ENCODE results near the gene HIGD2A. TPM values are rescaled to one million over a fixed set of nuclear protein-coding genes. Genes with fewer than 3 reads are reported as not detected.

The HIGD2A gene
- polyA plus RNA-seq, 3 donors, result 101 to 298 (median 260) TPM

DNA sequence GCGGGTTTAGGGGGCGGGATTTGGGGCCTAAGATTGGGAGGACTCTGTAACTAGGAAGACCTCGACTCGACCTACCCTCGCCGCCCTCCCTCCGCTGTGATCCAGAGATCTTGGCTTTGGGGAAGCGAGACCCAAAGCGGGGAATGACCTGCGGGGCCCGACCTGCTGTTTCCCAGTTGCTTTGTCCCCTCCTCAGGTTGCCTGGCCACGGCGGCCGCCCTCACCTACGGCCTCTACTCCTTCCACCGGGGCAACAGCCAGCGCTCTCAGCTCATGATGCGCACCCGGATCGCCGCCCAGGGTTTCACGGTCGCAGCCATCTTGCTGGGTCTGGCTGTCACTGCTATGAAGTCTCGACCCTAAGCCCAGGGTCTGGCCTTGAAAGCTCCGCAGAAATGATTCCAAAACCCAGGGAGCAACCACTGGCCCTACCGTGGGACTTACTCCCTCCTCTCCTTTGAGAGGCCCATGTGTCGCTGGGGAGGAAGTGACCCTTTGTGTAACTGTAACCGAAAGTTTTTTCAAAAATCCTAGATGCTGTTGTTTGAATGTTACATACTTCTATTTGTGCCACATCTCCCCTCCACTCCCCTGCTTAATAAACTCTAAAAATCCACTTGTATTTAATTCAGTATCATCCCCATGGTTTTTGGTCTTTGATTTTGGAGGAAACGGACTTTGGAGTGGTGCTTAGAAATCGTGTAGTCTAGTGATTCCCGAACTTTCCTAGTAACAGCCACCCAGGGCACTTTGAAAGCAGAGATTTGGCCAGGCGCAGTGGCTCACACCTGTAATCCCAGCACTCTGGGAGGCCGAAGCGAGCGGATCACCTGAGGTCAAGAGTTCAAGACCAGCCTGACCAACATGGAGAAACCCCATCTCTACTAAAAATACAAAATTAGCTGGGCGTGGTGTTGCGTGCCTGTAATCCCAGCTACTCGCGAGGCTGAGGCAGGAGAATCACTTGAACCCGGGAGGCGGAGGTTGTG is 878 bp downstream of the HIGD2A start:
- H4K20me1 ChIP-seq (ENCODE audit: insufficient read depth, low read length), result peaks cover 6% of the 10 kb centered on the region
- H3K27me3 ChIP-seq (ENCODE audit: control insufficient read depth in 2 of 2, insufficient read depth in 2 of 2, low read length in 2 of 2), result no peaks in the 10 kb centered on the region
- peaks cover 47% of the 10 kb centered on the region for H3K4me1 Mint-ChIP-seq
- H3K27ac Mint-ChIP-seq, result peak overlapping the region; percentile 98 to 100 (median 100)
- H3K4me3 Mint-ChIP-seq, result peak overlapping the region; percentile 98 to 99
- peak overlapping the region; percentile 83 for H3K9ac ChIP-seq (ENCODE audit: insufficient read depth, low read length, poor library complexity, severe bottlenecking)
- peak overlapping the region; percentile 93 for H2AFZ ChIP-seq (ENCODE audit: insufficient read depth, low read depth, low read length, poor library complexity, severe bottlenecking)
- H3K36me3 ChIP-seq (replicated peaks in 1 of 2; ENCODE audit: control insufficient read depth in 1 of 2, insufficient read depth in 2 of 2, low read length in 2 of 2), result peaks cover 23 to 62% of the 10 kb centered on the region in 2 donors
- WGBS (ENCODE audit: insufficient coverage), result 0% methylated on average over 24 of the region's 41 CpGs
- H3K79me2 ChIP-seq (ENCODE audit: insufficient read depth, low read length), result peaks cover 41% of the 10 kb centered on the region
- H3K27ac ChIP-seq (ENCODE audit: low read depth in 1 of 2, low read length in 2 of 2), result peak overlapping the region; percentile 95 to 96
- intact Hi-C loops (cut with micrococcal nuclease), result loop anchor here (2.0 to 10.0 kb wide), 4 partner anchors 29 to 147 kb away; partner anchors contain the start of genes FAF2 (in 2 of the 2), RNF44 (in 2 of the 2) and KIAA1191 (in 1 of the 2)
- H3K36me3 Mint-ChIP-seq, result peaks cover 34 to 60% of the 10 kb centered on the region in 2 donors
- TF ChIP-seq, protein P1, sequence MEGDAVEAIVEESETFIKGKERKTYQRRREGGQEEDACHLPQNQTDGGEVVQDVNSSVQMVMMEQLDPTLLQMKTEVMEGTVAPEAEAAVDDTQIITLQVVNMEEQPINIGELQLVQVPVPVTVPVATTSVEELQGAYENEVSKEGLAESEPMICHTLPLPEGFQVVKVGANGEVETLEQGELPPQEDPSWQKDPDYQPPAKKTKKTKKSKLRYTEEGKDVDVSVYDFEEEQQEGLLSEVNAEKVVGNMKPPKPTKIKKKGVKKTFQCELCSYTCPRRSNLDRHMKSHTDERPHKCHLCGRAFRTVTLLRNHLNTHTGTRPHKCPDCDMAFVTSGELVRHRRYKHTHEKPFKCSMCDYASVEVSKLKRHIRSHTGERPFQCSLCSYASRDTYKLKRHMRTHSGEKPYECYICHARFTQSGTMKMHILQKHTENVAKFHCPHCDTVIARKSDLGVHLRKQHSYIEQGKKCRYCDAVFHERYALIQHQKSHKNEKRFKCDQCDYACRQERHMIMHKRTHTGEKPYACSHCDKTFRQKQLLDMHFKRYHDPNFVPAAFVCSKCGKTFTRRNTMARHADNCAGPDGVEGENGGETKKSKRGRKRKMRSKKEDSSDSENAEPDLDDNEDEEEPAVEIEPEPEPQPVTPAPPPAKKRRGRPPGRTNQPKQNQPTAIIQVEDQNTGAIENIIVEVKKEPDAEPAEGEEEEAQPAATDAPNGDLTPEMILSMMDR (IDR thresholded peaks at IDR 0.05), result no peak
- H3K4me1 ChIP-seq (ENCODE audit: control insufficient read depth in 1 of 2, insufficient read depth in 2 of 2, low read length in 2 of 2), result peaks cover 34 to 45% of the 10 kb centered on the region in 2 donors
- H3K9me3 ChIP-seq (replicated peaks in 1 of 2; ENCODE audit: control insufficient read depth in 1 of 2, insufficient read depth in 1 of 2, low read length in 2 of 2), result no peaks in the 10 kb centered on the region
- H3K4me3 ChIP-seq (replicated peaks in 1 of 3; ENCODE audit: low read depth in 2 of 3, low read length in 3 of 3), result peak overlapping the region; percentile 66 to 98 (median 73)
- H3K27me3 Mint-ChIP-seq (ENCODE audit: low read depth in 3 of 3), result no peaks in the 10 kb centered on the region
- no peaks in the 10 kb centered on the region for H3K9me3 Mint-ChIP-seq
- DNase-seq, result peak in 1 of 3 donors; percentile 20
- peak overlapping the region; percentile 97 for H3K4me2 ChIP-seq (replicated peaks; ENCODE audit: extremely low read depth, low read length, poor library complexity, severe bottlenecking)

DNA sequence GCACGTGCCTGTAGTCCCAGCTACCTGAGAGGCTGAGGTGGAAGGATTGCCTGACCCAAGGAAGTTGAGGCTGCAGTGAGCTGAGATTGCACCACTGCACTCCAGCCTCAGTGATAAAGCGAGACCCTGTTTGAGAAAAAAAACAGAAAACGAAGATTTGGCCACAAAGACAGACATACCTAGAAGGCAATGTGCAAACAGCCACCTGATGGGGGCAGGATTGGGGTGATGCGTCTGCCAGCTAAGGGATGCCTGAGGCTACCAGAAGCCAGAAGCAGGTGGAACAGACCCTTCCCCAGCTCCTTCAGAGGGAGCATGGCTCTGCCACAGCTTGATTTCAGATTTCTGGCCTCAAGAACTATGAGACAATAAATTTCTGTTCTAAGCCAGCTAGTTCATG is 2.9 kb downstream of the HIGD2A start:
- Mint-ChIP-seq H3K4me3 (no peak overlapping the region), H3K36me3 (peaks cover 26 to 60% of the 10 kb centered on the region in 2 donors), H3K4me1 (peaks cover 41% of the 10 kb centered on the region), H3K27me3 (ENCODE audit: low read depth in 3 of 3) (no peaks in the 10 kb centered on the region), H3K27ac (peak overlapping the region in 6 of 7 donors; percentile 5 to 72 (median 54)), H3K9me3 (no peaks in the 10 kb centered on the region)
- Histone ChIP-seq H3K4me3 (replicated peaks in 1 of 3; ENCODE audit: low read depth in 2 of 3, low read length in 3 of 3) (no peak overlapping the region), H3K4me2 (replicated peaks; ENCODE audit: extremely low read depth, low read length, poor library complexity, severe bottlenecking) (no peak overlapping the region), H3K9me3 (replicated peaks in 1 of 2; ENCODE audit: control insufficient read depth in 1 of 2, insufficient read depth in 1 of 2, low read length in 2 of 2) (no peaks in the 10 kb centered on the region), H4K20me1 (ENCODE audit: insufficient read depth, low read length) (peaks cover 6% of the 10 kb centered on the region), H3K9ac (ENCODE audit: insufficient read depth, low read length, poor library complexity, severe bottlenecking) (no peak overlapping the region), H3K27ac (ENCODE audit: low read depth in 1 of 2, low read length in 2 of 2) (peak overlapping the region in 1 of 2 donors; percentile 69), H3K27me3 (ENCODE audit: control insufficient read depth in 2 of 2, insufficient read depth in 2 of 2, low read length in 2 of 2) (no peaks in the 10 kb centered on the region), H3K79me2 (ENCODE audit: insufficient read depth, low read length) (peaks cover 33% of the 10 kb centered on the region), H3K4me1 (ENCODE audit: control insufficient read depth in 1 of 2, insufficient read depth in 2 of 2, low read length in 2 of 2) (peaks cover 34 to 45% of the 10 kb centered on the region in 2 donors), H3K36me3 (replicated peaks in 1 of 2; ENCODE audit: control insufficient read depth in 1 of 2, insufficient read depth in 2 of 2, low read length in 2 of 2) (peaks cover 13 to 58% of the 10 kb centered on the region in 2 donors), H2AFZ (ENCODE audit: insufficient read depth, low read depth, low read length, poor library complexity, severe bottlenecking) (no peak overlapping the region)
- TF ChIP-seq, protein P1 (IDR thresholded peaks at IDR 0.05), result no peak
- intact Hi-C loops (cut with micrococcal nuclease), result no loop called here
- WGBS (ENCODE audit: insufficient coverage), result 92% methylated on average over 4 of the region's 4 CpGs
- DNase-seq, result no peak
